GM19468 (cell line): Measurements from ENCODE around the gene PROX1.

Source experiments
- ATAC-seq: cut with Tn5 transposase; IDR thresholded peaks from one replicate; pipeline ENCODE4 v1.9.1; 2021; ENCODE audit warnings: mild to moderate bottlenecking, moderate library complexity, moderate number of reproducible peaks; ENCODE audit not compliant: unreplicated experiment; ENCODE audit errors: extremely low read depth

The PROX1 gene

DNA sequence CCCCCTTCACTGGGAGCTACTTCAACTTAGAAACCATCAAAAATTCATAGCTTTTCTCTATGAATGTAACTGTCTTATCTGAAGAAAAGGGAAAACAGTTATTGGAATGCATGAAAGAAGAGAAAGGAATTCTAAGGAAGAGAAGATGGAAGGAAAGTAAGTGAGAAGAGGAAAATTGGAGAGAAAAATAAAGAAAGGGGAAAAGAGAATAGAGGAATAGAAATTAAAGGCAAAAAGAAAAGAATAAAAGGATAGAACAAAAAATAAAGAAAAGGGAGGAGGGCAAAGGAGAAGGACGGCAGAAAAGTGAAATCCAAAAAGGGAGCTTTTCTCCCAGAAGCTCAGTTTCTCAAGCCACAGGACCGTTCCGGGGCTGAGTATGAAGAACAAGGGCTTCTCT lies 9.9 kb upstream of the PROX1 start:
- ATAC-seq = no peak

DNA sequence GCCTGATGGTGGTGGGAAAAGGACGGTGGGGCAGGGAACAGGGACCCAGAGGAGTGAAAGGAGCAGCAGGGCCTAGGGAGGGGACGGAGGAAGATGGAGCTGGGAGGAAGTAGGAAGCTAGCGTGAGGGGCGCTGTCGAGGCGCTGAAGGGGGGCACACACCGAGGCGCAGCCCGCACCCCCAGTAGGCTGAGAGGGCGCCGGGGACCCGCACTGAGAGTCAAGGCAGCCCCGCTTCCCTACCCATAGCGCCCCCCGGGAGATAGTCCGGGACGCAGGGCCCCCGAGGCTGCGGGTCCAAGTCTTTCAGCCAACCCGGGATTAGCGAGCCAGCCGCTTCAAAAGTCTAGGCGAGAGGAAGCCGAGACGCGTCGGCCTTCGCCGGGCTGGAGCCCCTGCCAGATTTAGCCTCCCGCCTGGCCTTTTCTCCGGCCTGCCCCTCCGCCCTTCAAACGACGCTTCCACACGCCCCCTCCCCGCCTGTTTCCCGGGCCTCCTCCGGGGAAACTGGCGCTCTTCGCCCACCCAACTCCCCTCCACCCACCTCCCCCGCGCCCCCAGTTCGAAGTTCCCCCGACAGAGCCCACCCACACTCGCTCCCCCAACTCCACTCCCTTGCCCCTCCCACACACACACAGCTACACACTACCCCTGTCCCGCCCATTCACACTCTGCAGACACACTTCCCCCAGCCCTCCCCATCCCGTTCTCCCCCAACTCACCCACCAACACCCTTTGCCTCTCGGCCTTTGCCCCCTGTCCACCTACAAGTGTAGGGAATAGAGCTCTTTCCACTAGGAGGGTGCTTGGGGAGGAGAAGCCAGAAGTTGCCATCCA lies 7.8 kb upstream of the PROX1 start:
- ATAC-seq = no peak

DNA sequence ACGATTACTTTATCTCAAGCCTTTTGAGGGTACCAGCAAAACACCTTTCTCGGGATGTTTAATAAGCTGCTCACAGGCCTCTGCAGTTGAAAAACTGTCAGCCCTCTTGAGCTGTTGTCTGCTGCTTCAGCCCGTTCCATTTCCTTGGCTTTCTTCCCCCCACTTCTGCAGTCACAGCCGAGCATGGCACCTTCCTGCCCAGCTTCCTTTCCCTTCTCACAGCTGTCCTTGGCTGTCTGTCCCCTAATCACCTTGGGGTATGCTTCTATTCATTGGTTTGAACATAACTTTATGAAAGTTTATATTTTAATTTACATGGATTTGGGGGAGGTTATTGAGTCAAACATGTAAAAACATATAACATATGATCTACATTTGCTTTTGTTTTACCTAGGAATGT lies 6.9 kb upstream of the PROX1 start:
- ATAC-seq = no peak

DNA sequence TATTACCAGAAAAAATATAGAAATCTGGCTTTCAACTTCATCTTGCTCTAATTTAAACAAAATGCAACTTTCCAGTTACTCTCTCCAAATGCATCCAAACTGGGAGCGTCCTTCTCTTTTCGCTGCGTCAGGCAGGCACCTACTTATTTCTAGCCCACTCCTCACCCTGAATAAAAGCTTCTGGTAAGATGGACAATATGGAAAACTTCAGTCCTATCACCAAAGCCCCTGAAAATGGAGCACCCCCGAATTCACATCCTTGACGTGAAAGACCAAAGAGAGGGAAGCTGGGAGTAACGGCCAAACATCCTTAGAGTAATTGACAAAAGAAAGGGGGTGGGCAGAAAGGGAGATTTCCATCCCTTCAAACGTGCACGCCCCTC lies 5.5 kb upstream of the PROX1 start:
- no peak for ATAC-seq

- no peak for ATAC-seq
Observed at GRCh38 chr1:213982672-213983492, 4.9 kb upstream of the PROX1 start.

GRCh38 chr1:213983493-213984386 lies 4.0 kb upstream of the PROX1 start:
- ATAC-seq = no peak

DNA sequence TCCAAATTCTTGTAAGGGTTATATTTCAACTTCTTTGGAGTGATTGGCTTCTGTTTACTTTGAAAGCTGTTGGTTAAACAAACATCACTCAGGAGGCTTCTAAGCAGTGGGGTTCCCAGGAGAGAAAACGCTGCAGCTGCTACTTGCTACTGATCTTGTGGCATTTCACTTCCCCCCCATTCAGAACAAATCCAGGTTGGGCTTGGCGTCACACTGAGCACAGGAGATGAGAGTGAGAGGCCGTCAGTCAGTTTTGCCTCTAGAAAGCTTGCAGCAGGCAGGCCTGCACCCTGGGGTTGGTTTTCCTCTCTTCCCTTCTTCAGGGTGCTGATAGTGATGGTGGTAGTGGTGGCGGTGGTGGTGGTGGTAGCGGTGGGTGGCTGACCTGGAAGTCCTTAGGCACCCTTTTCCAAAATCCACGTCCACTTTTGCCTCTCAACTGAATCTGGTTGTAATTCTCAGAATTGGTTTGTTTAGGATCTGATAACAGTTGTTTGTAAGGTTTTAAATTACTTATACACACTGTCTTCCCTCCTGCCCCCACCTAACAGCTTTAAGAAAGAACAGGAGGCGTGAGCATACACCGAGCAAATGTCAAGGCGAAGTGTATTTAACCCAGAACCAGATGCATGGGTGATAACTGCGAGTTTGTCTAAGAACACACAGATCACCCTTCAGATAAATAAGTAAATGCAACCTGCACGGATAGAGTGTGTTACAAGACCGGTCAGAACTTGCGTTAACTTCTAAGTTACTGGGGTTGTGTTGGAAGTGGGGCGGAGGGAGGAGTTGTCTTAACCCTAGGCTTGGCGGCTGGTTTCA lies 3.2 kb upstream of the PROX1 start:
- no peak for ATAC-seq

DNA sequence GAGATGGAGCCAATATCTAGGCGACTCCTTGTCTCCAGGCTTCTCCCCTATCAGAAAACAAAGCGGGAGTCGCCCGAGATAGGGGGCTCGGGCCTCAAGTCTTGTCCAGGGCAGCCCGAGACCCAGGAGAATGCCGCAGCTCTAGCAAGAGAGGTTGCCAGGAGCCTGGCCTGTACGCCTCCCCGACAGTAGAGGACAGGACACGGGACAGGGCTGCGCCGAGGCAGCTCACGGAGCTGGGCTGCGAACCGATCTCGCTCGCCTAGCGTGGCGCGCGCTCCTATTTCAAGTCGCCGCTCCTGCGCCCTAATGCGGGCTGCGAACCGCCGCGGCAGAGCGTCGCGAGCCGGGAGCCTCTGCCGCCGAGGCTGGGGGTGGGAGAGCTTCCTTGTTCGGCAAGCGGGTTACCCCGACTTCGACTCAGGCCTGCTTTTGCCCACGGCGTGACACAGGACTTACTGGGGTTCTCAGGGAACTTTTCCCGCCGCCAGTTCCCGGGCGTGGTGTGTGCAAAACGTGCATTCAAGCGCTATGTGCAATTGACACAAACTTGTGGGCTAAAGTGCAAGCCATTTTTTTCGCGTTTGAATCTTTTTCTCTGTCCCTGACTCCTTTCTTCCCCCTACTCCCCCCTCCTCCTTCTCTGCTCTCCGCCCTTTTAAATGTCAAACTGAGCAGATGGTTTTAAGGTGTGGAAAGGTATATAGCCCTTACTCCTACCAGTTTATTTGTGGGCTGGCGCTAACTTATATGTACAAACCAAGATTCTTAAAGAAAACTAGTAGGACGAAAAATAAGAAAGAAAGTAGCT lies 2.4 kb upstream of the PROX1 start:
- no peak for ATAC-seq

- no peak for ATAC-seq
Observed at GRCh38 chr1:213986020-213986924, 1.5 kb upstream of the PROX1 start.

DNA sequence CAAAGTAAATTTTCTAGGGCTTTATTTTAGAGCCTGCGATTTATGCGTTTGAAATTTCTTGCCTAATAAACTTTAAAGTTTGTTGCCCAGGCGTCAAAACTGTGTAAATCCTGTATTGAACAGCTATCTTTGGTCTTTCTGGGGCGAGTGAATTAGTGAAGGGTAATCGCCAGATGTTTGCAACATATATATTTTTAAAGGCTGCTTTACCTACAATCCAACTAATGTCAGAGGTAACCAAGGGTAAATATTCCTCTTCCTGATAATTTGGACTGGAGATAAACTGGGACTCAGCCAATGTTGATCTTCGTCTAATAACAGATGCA lies 885 bp upstream of the PROX1 start:
- no peak for ATAC-seq

DNA sequence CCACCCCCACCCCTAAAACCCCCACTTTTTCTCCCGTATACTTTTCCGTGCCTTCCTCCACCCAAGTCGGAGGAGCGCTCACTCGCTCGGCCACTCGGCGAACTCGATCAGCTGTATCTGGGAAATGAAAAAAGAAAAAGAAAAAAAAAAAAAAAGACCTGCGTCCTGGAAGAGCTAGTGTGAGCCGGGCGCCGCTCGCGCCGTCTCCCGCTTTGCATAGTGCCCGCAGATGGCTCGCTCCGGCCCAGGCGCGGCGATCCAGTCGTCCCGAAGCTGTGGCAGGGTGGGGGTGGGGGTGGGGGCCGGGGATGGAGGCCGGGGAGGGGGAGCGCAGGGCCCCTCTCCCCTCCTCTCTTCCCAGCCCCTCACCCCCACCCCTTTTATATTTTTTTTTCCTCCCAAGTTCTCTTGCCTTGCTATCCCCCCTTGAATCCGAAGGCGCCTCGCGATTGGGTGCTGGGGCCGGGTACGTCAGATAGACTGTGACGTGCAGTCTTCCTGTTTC lies 299 bp upstream of the PROX1 start:
- ATAC-seq = no peak

GRCh38 chr1:213988507-213989001 lies 781 bp downstream of the PROX1 start:
- ATAC-seq = no peak

GRCh38 chr1:213989002-213989855 lies 1.5 kb downstream of the PROX1 start:
- no peak for ATAC-seq

DNA sequence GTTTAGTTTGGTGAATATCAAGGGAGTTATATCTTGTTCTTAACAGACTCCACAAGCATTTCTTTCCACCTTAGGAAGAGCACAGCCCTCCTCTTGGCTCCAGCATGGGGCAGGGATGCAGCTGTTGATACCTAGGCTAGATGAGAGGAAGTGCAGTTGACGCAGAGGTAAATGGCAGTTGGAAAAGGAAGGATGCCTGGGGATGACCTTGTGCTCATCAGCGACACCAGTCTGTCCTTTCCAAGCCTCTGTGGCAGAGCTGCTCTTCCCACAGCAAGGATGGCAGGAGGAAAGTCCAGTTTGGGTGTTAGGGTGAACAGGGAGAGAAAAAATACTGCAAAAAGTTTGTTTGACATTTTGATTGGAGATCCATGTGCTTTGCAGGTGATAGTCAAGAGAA lies 6.2 kb downstream of the PROX1 start:
- no peak for ATAC-seq

GRCh38 chr1:213994888-213995287 lies 7.1 kb downstream of the PROX1 start:
- no peak for ATAC-seq

DNA sequence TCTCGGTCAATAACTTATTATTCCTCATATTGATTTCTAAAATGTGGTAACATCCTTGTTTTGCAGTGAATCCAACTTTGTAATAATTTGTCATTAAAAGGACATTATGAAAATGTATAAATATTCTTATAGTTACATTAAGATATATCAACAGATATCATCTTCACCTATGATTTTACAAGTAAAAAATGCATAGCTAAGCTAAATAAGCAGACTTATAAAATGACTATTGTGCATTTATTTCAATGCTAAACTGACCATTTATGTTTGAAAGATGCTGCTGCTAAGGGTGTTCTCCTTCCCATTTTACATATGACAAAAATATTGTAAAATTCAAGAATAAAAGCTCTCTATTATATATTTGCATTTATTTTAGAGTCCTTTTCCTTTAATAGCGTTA lies 7.8 kb downstream of the PROX1 start:
- ATAC-seq = no peak
